Liver (tissue), 3 donors: Measurements from ENCODE around the gene FERMT1.

Source experiments
- CTCF ChIP-seq: fragments of 150-350 bp; IDR thresholded peaks from 2 replicates; pipeline ENCODE4 v1.5.1; 2017; ENCODE audit warnings: improper control_type of control experiment, low read depth, low read length; ENCODE audit not compliant: missing input control
- GABPA ChIP-seq, 2 donors: IDR thresholded peaks in 1 of 2; conservative IDR thresholded peaks in 1 of 2; 2 replicates each; pipeline ENCODE4 v1.6.1; 2016; ENCODE audit warnings: antibody characterized with exemption in 2 of 2, mild to moderate bottlenecking in 1 of 2, moderate library complexity in 1 of 2
- HNF4G ChIP-seq: IDR thresholded peaks from 2 replicates; pipeline ENCODE4 v1.6.1; 2016; ENCODE audit warnings: antibody characterized with exemption
- MAX ChIP-seq: IDR thresholded peaks from 2 replicates; pipeline ENCODE4 v1.6.1; 2016; ENCODE audit warnings: antibody characterized with exemption
- NR2F2 ChIP-seq: IDR thresholded peaks from 2 replicates; pipeline ENCODE4 v1.6.1; 2016; ENCODE audit warnings: antibody characterized with exemption
- SP1 ChIP-seq: IDR thresholded peaks from 2 replicates; pipeline ENCODE4 v1.6.1; 2018; ENCODE audit warnings: antibody characterized with exemption, mild to moderate bottlenecking
- YY1 ChIP-seq: IDR thresholded peaks from 2 replicates; pipeline ENCODE4 v1.6.1; 2016; ENCODE audit warnings: antibody characterized with exemption, mild to moderate bottlenecking
- TF ChIP-seq, protein P1 (sequence below): IDR thresholded peaks from 2 replicates; pipeline ENCODE4 v1.6.1; 2016; ENCODE audit warnings: antibody characterized with exemption, mild to moderate bottlenecking
- donor health status: healthy.
- donor health status: healthy.

DNA sequence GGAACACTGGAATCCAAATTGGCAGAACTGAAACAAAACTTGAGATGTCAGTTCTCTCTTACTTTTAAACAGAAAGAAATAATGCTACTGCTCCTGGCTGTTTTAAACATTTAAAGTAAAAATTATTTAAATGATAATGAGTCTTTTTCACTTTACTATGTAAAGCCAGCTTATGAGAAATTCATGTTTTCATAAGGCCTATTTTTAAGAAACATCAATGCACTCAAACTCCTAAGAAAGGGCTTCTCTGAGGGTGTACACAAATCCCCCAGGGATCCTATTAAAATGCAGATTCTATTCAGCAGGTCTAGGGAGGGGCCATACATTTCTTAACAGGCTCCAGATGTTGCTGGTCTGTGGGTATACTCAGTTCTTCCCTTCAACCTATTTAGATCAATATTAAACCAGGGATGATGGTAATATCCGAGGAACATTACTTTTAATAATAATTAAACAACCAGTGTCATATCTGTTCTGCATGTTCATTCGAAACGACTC is 2.3 kb downstream of the FERMT1 start:
- TF ChIP-seq CTCF = no peak
- TF ChIP-seq, protein P1, sequence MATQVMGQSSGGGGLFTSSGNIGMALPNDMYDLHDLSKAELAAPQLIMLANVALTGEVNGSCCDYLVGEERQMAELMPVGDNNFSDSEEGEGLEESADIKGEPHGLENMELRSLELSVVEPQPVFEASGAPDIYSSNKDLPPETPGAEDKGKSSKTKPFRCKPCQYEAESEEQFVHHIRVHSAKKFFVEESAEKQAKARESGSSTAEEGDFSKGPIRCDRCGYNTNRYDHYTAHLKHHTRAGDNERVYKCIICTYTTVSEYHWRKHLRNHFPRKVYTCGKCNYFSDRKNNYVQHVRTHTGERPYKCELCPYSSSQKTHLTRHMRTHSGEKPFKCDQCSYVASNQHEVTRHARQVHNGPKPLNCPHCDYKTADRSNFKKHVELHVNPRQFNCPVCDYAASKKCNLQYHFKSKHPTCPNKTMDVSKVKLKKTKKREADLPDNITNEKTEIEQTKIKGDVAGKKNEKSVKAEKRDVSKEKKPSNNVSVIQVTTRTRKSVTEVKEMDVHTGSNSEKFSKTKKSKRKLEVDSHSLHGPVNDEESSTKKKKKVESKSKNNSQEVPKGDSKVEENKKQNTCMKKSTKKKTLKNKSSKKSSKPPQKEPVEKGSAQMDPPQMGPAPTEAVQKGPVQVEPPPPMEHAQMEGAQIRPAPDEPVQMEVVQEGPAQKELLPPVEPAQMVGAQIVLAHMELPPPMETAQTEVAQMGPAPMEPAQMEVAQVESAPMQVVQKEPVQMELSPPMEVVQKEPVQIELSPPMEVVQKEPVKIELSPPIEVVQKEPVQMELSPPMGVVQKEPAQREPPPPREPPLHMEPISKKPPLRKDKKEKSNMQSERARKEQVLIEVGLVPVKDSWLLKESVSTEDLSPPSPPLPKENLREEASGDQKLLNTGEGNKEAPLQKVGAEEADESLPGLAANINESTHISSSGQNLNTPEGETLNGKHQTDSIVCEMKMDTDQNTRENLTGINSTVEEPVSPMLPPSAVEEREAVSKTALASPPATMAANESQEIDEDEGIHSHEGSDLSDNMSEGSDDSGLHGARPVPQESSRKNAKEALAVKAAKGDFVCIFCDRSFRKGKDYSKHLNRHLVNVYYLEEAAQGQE = no peak
- TF ChIP-seq MAX = no peak
- no peak for TF ChIP-seq HNF4G
- no peak for TF ChIP-seq GABPA (IDR thresholded peaks at IDR 0.05 in 1 of 2, conservative IDR thresholded peaks at IDR 0.05 in 1 of 2)
- TF ChIP-seq SP1 = no peak
- TF ChIP-seq YY1 = no peak
- TF ChIP-seq NR2F2 = no peak
